ENCODE results near the gene TRPC3.

TRPC3 gene

DNA sequence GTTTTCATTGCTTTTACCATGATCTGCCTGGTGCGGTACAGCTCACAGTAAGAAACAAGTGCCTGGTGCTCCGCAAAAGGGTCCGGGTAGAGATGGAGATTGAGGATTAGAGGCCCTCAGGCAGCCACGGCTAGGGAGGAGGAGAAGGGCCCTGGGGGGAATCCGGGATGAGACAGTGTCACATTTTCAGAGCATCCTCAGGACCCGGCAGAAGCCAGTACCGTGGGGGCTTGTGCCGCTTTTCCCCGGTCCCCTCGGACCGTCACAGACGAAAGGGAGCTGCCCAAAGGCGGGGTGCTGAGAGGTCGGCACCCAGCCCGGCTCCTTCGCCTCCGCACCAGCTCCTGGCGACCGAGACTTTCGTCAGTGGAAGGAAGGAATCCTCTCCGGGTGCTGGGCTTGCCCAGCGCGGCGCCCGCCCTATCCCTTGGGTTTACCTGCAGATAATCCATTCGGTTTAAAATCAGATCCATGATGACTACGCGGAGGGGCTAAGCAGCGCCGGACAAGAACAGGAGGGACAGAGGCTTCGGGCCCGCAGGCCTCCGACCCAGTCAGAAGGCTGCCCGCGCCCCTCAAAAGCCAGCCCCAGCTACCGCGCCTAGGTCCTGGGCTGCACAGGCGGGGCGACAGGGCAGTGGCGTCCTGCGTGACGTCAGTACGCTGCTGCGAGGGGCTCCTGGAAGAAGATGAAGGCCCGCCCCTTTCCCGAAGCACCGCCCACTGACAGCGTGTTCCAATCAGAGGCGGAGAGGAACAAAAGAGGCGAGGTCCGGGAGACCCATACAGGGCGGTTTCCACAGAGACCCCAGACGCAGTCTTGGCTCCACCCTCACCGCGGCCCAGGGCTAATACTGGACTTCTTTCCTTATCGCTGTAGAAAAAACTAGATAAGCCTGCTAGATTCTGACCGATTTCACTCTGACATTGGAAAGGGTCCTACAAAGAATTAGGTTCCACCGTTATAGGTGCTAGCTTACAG, 81.7 kb downstream of the TRPC3 start, which contains the start of gene BBS7:
Gene BBS7 (minus strand): TSS at position 634 of the 982 bp plus-strand sequence. CDS start 161 bp downstream, at position 473.
- DNase-seq = peak; percentile 48

DNA sequence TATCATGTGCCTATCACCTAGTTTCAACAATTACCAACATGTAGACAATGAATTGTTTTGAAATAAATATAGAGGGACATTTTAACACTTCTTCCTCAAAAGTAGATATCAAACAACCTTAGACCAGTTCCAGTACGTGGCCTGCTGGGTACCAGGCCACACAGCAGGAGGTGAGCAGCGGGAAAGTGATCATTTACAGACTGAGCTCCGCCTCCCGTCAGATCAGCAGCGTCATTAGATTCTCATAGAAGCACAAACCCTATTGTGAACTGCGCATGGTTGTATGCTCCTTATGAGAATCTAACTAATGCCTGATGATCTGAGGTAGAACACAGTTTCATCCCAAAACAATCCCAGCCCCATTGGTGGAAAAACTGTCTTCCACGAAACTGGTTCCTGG, 88.1 kb downstream of the TRPC3 start:
- DNase-seq = no peak

DNA sequence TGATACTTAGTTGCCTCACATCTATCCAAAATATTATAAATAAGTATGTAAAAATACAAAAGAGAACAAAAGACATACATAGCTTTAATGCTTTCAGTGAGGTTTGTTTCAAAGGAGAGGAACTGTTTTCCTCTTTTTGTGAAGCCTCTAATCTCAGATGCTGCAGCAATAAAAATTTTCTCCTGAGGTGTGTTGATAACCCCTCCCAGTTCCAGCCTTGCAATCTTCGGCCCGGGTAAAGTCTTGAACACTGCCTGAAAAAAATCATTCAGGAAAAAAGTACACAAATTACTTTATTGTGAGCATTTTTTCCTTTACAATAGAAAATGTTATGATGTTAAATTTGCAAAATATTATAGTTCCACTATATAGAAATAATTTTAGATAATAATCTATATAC, 90.4 kb downstream of the TRPC3 start:
- no peak for DNase-seq

DNA sequence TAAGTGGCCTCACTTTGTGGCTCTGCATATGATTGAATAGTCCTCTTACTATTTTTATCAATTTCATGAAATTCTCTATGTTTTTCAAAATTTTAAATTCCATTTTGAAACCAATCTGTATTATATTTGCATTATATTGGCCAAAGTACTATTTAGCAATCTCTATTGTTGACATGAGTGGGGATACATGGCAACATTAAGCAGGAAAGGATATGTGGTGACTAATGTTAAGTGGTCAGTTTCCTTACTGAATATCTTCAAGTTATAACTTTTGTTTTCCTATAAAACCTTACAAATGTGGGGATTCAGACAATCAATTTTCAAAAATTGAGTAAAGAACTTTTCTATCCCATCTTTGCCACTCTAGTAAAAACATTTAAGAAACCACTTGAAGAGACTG, 91.7 kb downstream of the TRPC3 start:
- DNase-seq = no peak

DNA sequence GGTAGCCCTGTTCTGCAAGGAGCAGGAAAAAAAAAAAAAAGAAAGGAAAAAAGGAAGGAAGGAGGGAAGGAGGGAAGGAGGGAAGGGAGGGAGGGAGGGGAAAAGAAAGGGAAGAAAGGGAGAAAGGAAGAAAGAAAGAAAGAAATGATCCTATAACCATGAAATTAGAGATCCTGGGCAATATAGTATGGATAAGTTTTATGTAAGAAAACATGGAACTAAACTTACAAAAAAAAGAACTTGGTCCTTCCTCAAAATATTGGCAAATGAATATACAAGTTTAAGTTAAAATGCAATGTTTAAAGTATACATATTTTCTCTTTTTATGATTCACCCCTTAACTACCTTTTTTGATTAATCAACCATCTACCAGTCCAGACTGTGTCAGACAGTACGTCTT, 100.5 kb downstream of the TRPC3 start:
- DNase-seq = no peak

DNA sequence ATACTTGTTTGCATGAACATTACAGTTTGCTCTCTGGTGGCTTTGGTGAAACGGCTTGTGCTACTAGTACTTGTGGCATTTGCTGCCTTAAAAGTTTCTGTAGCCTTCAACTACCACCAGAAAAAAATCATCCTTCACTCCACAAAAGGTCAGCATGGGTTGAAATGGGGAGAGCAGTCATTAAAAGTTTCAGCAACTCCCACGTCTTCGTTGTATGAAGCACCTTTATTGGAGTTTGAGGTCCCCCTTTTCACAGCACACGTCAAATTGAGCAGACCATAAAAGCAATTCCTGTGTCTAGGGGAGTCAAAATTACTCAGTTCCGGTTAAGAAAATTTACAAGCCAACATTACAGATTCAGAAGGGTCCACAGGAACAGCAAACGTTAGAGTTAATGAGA, 105.2 kb downstream of the TRPC3 start:
- no peak for DNase-seq

DNA sequence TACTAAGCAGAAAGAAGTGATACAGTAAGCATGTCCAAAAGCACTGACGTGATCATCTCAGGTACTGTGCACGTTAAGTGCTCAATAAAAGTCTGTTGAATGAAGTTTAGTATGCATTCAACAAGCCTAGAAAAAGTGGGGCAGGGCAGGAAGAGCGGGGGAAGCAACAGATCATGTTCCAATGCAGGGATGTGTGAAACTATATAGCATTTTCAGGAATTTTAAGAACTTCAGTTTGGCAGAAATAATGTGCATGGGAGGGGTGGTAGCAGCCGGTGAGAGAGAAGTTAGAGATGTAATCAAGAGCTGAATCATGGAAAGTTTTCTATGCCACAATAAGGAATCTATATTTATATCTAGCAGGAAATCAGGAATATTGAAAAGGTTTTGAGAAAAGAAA, 109.0 kb downstream of the TRPC3 start:
- DNase-seq = no peak

DNA sequence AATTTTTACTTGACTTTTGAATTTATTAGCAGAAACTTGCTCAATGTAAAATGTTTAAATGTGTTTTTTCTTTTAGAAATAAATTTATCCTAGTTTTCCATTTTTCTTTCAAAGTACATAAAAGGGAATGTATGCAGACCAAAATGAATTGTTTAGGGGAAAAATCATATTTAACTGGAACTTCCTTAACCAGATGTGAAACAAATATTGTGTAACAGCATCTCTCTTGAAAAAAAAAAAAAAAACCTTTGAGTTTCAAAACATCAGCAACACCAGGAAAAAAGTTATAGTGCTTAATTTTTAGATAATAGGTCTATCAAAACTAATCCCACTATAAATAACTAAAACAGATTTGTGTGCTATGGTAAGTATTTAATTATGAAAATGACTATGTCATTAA, 113.7 kb downstream of the TRPC3 start:
- no peak for DNase-seq

DNA sequence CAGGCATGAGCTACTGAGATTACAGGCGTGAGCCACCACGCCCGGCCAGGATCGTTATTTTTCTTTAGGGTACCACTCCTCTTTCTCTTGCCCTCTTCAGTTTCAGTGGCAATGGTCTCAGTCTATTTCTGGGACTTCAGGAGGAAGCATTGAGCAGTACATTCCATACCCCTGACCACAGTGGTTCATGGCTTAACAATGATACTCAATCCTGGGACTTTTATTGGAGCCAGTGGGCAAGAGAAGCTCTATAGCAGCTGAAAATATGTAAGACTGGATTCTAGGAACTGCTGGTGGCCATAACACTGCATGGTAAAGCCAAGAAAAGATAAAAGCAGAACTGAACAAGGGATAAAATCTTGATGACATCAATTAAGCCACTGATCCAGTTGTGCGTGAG, 122.3 kb downstream of the TRPC3 start:
- no peak for DNase-seq

Data from NCI-H524 treated with DMSO at 0.1 percent for 48 hours (cell line).